GM19463 (cell line): Measurements from ENCODE around the gene VEPH1.

Experiments
- ATAC-seq: cut with Tn5 transposase; IDR thresholded peaks from one replicate; pipeline ENCODE4 v1.9.1; 2021; ENCODE audit warnings: mild to moderate bottlenecking, moderate library complexity; ENCODE audit not compliant: unreplicated experiment

VEPH1 gene

DNA sequence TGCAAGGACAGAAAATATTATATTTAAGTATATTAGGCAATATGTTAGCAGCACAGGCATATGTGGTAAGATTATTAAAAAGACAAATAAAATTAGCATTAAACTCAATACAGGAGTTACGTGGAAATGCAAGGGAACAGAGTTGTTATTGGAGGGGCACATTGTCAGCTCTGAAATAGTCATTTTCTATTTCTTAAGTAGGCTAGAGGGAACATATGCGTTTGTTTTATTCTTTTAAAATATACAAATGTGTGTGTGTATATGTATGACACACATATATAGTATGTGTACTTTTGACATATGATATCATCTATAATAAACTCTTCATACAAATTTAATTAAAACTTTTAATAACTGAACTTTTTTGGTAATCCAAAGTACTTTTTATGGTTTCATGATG lies 22.8 kb upstream of the VEPH1 start:
- ATAC-seq: no peak

GRCh38 chr3:157523814-157524213 lies 20.6 kb upstream of the VEPH1 start:
- no peak for ATAC-seq

- no peak for ATAC-seq
Observed at GRCh38 chr3:157522648-157523047, 19.4 kb upstream of the VEPH1 start.

DNA sequence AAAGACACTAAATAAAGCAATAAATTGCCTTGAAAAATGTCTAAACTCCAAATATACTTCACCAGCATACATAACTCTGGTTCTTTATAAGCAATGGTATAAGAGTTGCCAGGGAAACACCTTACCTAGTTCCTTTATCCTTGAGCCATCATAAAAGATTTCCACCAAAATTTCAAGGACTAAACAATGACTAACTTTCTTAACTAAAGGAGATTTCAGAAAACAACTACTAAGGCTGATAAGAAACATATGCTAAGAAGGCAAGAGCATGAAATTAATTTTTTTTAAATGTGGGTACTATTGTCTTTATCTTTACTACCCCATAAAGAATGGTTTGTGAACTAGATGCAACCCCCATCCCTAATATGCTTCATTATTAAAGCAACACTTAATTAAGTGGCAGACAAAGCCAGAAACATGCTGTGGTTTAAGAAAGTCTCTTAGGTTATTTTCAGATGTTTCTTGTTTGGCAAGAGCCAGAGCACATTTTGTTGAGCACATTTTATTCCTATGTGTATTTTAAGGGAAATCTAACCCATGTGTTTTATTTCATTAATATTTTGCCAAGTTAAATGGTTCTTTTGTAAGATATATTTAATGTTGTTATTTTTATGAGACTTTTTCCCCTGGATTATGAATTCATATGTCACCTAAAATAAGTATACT lies 17.4 kb upstream of the VEPH1 start:
- no peak for ATAC-seq

DNA sequence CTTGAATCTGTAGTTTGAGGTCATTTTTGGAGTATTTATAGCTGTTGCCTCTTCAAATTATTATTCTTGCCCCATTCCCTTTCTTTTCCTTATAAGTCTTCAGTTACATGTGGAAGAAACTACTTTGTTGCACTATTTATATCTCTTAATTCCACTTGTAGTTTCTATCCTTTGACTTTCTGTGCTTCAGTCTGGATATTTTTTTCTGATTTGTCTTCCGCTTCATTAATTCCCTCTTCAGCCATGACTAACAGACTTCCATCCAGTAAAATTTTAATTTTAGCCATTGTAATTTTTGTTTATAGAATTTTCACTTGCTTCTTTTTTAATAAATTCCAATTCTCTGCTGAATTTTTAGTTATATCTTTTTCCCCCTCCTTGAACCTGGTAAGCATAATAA lies 15.7 kb upstream of the VEPH1 start:
- ATAC-seq: no peak

DNA sequence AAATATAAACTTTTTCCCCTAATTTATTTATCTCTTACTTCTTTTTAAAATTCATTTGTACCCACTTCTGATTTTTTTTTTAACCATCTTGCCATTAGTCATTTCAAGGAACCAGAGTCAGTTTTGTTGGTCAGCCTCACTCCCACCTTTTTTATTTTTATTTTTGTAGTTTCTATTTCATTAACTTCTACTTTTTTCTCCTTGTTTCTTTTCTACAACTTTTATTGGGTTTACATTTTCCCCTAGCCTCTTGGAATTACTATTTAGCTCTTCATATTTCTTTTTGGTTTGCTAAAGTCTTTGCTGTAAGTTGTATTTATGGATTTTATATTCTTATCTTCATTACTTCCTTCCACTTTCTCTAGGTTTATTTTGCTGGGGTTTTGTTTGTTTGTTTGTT lies 13.7 kb upstream of the VEPH1 start:
- ATAC-seq: no peak

GRCh38 chr3:157515398-157515797 lies 12.2 kb upstream of the VEPH1 start:
- ATAC-seq: no peak

- ATAC-seq: no peak
Observed at GRCh38 chr3:157514371-157514895, 11.2 kb upstream of the VEPH1 start.

GRCh38 chr3:157513585-157513984 lies 10.4 kb upstream of the VEPH1 start:
- ATAC-seq: no peak

DNA sequence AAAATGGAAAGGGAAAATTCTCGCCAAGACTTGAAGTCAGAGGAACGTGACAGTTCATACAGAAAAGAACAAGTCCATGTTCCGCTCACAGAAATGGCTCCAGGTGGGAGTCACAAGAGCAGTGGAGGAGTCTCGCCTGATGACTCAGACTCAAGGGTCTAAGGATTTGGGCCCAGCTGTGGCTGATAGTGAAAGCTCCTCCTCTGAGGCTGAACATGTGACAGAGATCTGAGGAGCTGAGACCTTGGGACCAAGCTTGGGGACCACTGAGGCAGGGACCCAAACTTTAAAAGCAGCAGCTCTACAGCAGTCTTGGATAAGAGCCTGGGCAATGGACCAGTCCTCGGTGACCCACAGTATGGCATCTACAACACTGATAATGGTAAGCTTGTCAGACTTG lies 9.3 kb upstream of the VEPH1 start:
- ATAC-seq: no peak

GRCh38 chr3:157508461-157508860 lies 5.2 kb upstream of the VEPH1 start:
- no peak for ATAC-seq

GRCh38 chr3:157501863-157502262 lies 1.4 kb downstream of the VEPH1 start:
- no peak for ATAC-seq

DNA sequence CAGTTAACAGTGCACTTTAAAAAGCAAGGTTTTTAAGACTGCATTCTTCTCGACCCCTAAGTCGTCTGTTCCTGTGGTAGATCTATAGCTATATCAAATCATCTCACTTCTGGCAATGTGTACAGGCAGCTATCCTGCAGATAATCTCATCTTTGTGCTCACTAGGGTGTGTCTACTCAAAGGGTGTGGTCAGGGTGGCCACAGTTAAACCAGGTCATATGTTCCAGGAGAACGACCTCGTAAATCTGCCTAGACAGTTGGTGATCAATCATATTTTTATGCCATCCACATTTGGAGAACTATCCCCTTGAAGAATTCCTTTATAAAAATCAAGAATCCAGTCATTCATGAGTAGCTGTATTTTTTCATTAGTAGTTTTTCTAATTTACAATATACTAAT lies 3.0 kb downstream of the VEPH1 start:
- no peak for ATAC-seq

DNA sequence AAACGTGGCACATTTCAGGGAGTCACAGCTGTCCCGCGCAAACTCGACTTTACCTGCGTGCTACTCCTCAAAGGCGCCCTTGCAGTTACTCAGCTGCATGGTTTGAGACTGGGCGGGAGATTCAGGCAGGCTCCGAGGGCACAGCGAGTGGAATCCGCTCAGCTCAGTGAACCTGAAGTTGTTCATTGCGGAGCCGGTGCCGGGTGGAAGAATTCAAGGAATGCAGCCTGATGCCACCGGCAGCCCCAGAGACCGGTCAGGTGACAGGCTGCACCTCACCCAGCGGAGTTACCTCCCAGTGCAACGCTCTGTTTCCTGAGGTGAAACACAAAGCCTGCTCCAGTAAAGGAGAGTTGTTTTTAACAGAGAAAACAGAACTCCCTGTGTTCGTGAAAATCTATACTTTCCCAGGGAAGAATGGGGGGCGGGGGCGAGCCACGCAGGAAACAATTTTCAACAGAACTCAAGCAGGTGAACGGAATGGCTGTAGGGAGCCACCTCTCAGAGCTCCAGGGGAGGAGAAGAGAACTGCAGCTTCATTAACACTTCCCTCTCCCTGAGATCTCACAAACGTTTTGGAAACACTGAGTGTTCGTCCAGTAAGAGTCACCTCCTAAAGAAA lies 3.8 kb downstream of the VEPH1 start:
- no peak for ATAC-seq

GRCh38 chr3:157498371-157498770 lies 4.8 kb downstream of the VEPH1 start:
- no peak for ATAC-seq

DNA sequence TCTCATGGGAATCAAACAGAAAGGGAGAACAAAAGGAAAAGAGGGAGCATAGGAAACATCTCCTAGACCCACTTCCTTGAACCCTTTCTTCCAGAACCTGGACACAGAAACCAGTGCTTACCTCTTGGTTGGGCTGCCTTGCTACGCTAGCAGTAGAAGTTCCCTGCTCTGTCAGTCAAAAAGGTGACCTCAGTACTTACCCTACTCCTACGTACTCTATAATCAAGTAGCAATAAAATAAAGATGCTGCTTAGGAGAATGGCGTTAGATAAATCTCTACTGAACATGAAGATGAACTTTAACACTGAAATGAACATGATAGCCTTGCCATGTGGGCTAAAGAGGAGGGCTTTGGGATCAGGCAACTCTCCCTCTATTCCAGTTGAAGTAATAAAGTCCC lies 7.4 kb downstream of the VEPH1 start:
- ATAC-seq: no peak

DNA sequence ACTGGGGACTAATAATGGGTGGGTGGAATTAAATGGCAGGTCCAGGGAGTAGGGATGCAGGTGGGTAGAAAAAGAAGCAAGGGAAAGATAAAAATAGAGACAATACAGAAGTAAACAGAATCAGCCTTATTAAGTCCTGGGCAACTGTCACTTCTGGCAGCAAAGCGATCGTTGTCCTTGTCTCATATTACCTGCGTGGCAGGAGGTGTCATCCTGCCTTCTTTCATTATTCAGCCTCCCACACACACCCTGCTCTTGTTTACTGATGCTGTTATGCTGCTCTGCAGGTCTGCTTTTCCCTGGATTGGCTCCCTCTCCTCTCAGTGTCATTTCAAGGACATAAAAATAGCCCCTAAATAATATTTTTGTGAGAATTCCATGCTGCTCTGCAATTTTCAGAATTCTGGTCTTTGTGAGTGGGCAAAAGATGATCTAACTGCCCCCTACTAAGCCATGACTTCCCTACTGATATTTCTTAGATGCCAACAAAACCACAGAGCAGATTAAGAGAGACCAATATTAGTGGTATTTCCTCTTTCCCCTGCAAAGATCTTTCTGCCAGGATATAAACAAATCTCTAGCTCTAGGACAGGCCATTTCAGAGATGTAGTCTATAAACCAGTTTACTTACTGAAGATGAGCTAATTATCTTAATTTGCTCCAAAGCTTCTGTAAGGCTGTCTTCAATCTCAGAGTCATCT lies 8.5 kb downstream of the VEPH1 start:
- no peak for ATAC-seq

DNA sequence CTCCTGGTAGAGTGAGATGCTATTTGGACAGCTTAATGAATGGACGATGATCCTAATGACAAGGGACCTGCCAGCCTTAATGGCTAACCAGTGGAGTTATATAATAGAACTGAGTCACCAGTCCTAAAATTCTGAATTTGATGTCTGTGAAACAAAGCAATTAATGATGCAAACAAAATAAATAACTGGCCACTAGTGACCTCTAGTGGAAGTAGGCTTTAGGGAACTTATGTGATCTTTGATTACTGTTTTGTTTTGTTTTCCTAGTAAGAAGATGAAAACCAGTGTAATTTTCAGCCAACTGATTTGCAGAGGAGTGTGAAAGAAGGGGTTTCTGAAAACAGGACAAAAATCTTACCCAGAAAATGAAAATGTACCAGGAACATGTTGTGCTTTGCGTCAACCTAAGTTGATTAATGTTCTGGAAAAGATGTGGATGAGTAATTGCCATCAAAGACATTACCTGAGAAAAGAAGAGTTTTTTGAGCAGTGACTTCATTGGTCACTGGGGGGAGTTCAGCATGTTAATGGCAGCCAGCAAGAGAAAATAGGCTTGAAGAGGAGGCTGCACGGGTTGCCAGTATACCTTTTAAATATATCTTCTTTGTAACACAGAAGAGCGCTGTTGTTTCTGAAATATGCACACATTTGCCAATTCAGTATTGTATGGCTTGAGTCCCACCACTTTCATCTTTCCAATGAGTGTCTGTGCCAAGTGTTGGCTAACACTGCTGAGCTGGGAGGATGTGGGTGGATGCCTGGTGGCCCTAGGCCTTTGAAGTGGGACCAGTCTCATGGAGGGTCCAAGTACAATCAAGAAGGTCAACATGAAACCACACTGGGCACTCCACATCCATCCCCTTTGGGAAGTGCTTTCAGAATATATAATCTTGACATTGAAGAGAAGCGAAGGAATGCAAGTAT lies 9.3 kb downstream of the VEPH1 start:
- no peak for ATAC-seq

GRCh38 chr3:157491136-157491535 lies 12.1 kb downstream of the VEPH1 start:
- no peak for ATAC-seq

- ATAC-seq: no peak
Observed at GRCh38 chr3:157488144-157488543, 15.1 kb downstream of the VEPH1 start.

GRCh38 chr3:157487339-157487738 lies 15.9 kb downstream of the VEPH1 start:
- ATAC-seq: no peak
